B cell (primary cell): ENCODE measurements around the gene WNT3A. TPM values are rescaled to one million over a fixed set of nuclear protein-coding genes. Genes with fewer than 3 reads are reported as not detected.

Experiments
- ATAC-seq: fragments of 200-7000 bp; cut with Tn5 transposase; one replicate; pipeline ENCODE4 v1.10.0; 2021; ENCODE audit warnings: low read depth, mild to moderate bottlenecking, moderate number of reproducible peaks, moderate library complexity
- CTCF ChIA-PET: fragments of 350-600 bp; sonication (Branson Sonifier 250); formaldehyde crosslinking; loops from one replicate; lab custom pipeline; 2021; ENCODE audit warnings: antibody characterized with exemption, inconsistent platforms; lab: Charles Lee
- POLR2A ChIA-PET: fragments of 350-600 bp; sonication (Branson Sonifier 250); formaldehyde crosslinking; loops from one replicate; lab custom pipeline; 2021; ENCODE audit warnings: antibody characterized with exemption; lab: Charles Lee
- DNase-seq: peaks from one replicate; pipeline ENCODE4 v3.0.0; 2013
- H2AFZ ChIP-seq: 2 replicates; pipeline ENCODE4 v1.6.1; 2012; ENCODE audit warnings: mild to moderate bottlenecking, low read depth, low read length; ENCODE audit not compliant: insufficient read depth, poor library complexity, severe bottlenecking
- H3K27ac ChIP-seq, 2 donors: 1 replicate in 1 of 2; 2 replicates in 1 of 2; pipeline ENCODE4 v1.5.1; 2012 to 2013; ENCODE audit warnings: low read length in 2 of 2, mild to moderate bottlenecking in 2 of 2, moderate library complexity in 1 of 2
- H3K27me3 ChIP-seq, 4 experiments: fragments of 200-600 bp in 1 of 4; sonication (generic) in 1 of 4; replicated peaks in 1 of 4; 1 replicate in 2 of 4; 2 replicates in 2 of 4; pipeline versions ENCODE4 v1.6.1 to v1.7.0; 2013 to 2016; ENCODE audit warnings: low read length in 3 of 4, mild to moderate bottlenecking in 2 of 4, mixed read lengths in 1 of 4, moderate library complexity in 1 of 4; ENCODE audit not compliant: insufficient read depth in 4 of 4, control insufficient read depth in 3 of 4; ENCODE audit errors: control extremely low read depth in 1 of 4
- H3K36me3 ChIP-seq, 2 experiments: replicated peaks in 1 of 2; 1 replicate in 1 of 2; 2 replicates in 1 of 2; pipeline versions ENCODE4 v1.6.1 to v1.7.1; 2013; ENCODE audit warnings: low read length in 1 of 2; ENCODE audit not compliant: insufficient read depth in 2 of 2, control insufficient read depth in 1 of 2; ENCODE audit errors: control extremely low read depth in 1 of 2, extremely low read depth in 1 of 2
- H3K4me1 ChIP-seq, 2 donors: fragments of 200-600 bp in 1 of 2; sonication (generic) in 1 of 2; 1 replicate in 1 of 2; 2 replicates in 1 of 2; pipeline versions ENCODE4 v1.5.1 to v1.6.1; 2013 to 2017; ENCODE audit warnings: low read length in 2 of 2; ENCODE audit not compliant: control insufficient read depth in 2 of 2, insufficient read depth in 2 of 2
- H3K4me2 ChIP-seq: replicated peaks from 2 replicates; pipeline ENCODE3; 2012; ENCODE audit warnings: mild to moderate bottlenecking, low read depth, low read length; ENCODE audit not compliant: poor library complexity, severe bottlenecking
- H3K4me3 ChIP-seq, 5 experiments: fragments of 200-600 bp in 1 of 5; sonication (generic) in 1 of 5; 1 replicate in 3 of 5; 2 replicates in 2 of 5; pipeline versions ENCODE4 v1.5.1 to v1.7.0; 2011 to 2016; ENCODE audit warnings: low read length in 4 of 5, mild to moderate bottlenecking in 4 of 5, low read depth in 2 of 5, control low read depth in 1 of 5, moderate library complexity in 1 of 5; ENCODE audit not compliant: insufficient read depth in 1 of 5; ENCODE audit errors: control extremely low read depth in 1 of 5, extremely low read depth in 1 of 5
- H3K79me2 ChIP-seq: fragments of 200-600 bp; sonication (generic); one replicate; pipeline ENCODE4 v1.6.0; 2016; ENCODE audit warnings: low read length; ENCODE audit not compliant: control insufficient read depth, insufficient read depth
- H3K9ac ChIP-seq: fragments of 200-600 bp; sonication (generic); 2 replicates; pipeline ENCODE4 v1.6.1; 2017; ENCODE audit warnings: mild to moderate bottlenecking, low read length, moderate library complexity
- H3K9me3 ChIP-seq, 3 donors: one replicate each; pipeline versions ENCODE4 v1.6.1 to v1.7.1; 2013; ENCODE audit warnings: low read length in 2 of 3; ENCODE audit not compliant: control insufficient read depth in 2 of 3, insufficient read depth in 1 of 3; ENCODE audit errors: control extremely low read depth in 1 of 3
- H4K20me1 ChIP-seq: 2 replicates; pipeline ENCODE4 v1.6.0; 2012; ENCODE audit warnings: mild to moderate bottlenecking, low read length; ENCODE audit not compliant: insufficient read depth, control insufficient read depth, poor library complexity, severe bottlenecking
- H3K27ac Mint-ChIP-seq: one replicate; pipeline ENCODE4 v1.8.0; 2021; ENCODE audit warnings: mixed read lengths
- H3K27me3 Mint-ChIP-seq: one replicate; pipeline ENCODE4 v1.8.0; 2021; ENCODE audit warnings: mixed read lengths
- H3K4me1 Mint-ChIP-seq: one replicate; pipeline ENCODE4 v1.8.0; 2021; ENCODE audit warnings: mixed read lengths
- H3K4me3 Mint-ChIP-seq: one replicate; pipeline ENCODE4 v1.8.0; 2021; ENCODE audit warnings: mixed read lengths
- H3K9me3 Mint-ChIP-seq: one replicate; pipeline ENCODE4 v1.8.0; 2022; ENCODE audit warnings: mixed read lengths; ENCODE audit not compliant: insufficient read depth
- EZH2 ChIP-seq: IDR thresholded peaks from 2 replicates; pipeline ENCODE4 v1.6.1; 2012; ENCODE audit warnings: borderline replicate concordance, low read depth, mild to moderate bottlenecking, moderate library complexity, low read length; ENCODE audit not compliant: insufficient read depth, poor library complexity, severe bottlenecking
- WGBS: methylation state at CpG from one replicate; pipeline ENCODE4 v1.1.5; 2013; ENCODE audit warnings: missing lambda C conversion rate; ENCODE audit not compliant: insufficient coverage; 5-methylcytosine and 5-hydroxymethylcytosine counted together
- intact Hi-C: fragments of 100-400 bp; cut with micrococcal nuclease; formaldehyde crosslinking; loops from one replicate; pipeline ENCODE4 v1.10.0; 2022
- polyA plus RNA-seq: library from polyadenylated mRNA; depleted of rRNA; stranded (reverse); fragments of >200 nt; gene quantifications from 2 replicates; pipeline ENCODE4 v1.2.3, GENCODE V29; 2012
- total RNA-seq, 2 donors: library from RNA; stranded (reverse); fragments of 120-200 nt in 1 of 2; gene quantifications; 1 replicate in 1 of 2; 2 replicates in 1 of 2; pipeline versions ENCODE4 v1.2.3 to v1.2.4, GENCODE V29; 2013 to 2022
- TF ChIP-seq, protein P1 (sequence below): fragments of 200-600 bp; IDR thresholded peaks from one replicate; pipeline ENCODE4 v1.8.0; 2022; ENCODE audit warnings: antibody characterized with exemption, mild to moderate bottlenecking

The WNT3A gene
- total and polyA plus RNA-seq, 2 donors (not counting 1 experiment from before 2014, with no cell fraction given), result 0.03 TPM; not detected in 1

DNA sequence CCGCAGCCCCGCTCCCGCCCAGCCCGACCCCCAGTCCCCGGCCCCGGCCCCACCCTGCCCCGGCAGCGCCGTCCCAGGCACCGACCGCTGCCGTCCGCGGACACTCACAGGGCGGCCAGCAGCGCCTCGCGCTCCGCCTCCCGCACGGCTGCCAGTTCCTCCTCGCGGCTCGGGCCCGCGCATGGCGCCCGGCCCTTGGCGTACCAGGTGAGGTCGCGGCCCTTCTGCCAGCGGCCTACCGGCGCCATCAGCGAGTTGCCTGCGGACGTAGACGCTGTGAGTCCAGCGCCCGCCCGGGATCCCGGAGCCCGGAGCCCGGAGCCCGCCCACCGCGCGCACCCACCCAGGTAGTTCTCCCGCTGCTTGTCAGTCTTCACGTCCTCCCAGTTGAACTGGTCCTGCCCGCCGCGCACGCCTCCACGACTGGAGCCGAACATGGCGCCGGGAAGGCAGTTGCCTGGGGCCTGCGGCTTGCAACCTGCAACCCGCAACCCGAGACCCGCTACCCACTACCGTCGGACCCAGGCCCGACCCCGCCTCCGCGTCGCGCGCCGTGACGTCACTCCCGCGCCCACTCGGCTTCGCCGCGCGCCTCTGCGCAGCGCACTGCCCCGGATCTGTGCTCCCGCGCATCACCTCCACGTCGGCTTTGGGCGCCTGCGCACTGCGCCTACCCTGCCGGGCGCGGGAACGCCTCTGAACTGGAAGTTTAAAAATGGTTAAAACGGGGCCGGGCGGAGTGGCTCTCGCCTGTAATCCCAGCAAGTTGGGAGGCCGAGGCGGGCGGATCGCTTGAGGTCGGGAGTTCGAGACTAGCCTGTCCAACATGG is 96.2 kb downstream of the WNT3A start, which contains the start of gene C1orf35:
Gene C1orf35, minus strand, starts transcription at position 535 of the 830 bp plus-strand sequence. Its CDS starts 98 bp downstream, at position 437.
- intact Hi-C loops, result loop anchor here (1.0 to 10.0 kb wide), 5 partner anchors 21 to 1402 kb away; partner anchors contain the start of genes ARF1, GUK1, IBA57 and NUP133
- Histone ChIP-seq H3K36me3 (peaks cover 0 to 44% of the 10 kb centered on the region in 2 experiments), H3K9ac (peak within 1 kb of the TSS; percentile 96), H3K4me1 (peaks cover 18 to 28% of the 10 kb centered on the region in 2 donors), H4K20me1 (peaks cover 41% of the 10 kb centered on the region), H3K4me2 (peak within 1 kb of the TSS; percentile 91), H3K4me3 (peak within 1 kb of the TSS; percentile 48 to 98 (median 89)), H3K27me3 (no peaks in the 10 kb centered on the region), H3K79me2 (peaks cover 20% of the 10 kb centered on the region), H3K27ac (peak within 1 kb of the TSS; percentile 82), H2AFZ (peak within 1 kb of the TSS; percentile 99), H3K9me3 (no peaks in the 10 kb centered on the region)
- TF ChIP-seq EZH2, result no peak
- TF ChIP-seq, protein P1, sequence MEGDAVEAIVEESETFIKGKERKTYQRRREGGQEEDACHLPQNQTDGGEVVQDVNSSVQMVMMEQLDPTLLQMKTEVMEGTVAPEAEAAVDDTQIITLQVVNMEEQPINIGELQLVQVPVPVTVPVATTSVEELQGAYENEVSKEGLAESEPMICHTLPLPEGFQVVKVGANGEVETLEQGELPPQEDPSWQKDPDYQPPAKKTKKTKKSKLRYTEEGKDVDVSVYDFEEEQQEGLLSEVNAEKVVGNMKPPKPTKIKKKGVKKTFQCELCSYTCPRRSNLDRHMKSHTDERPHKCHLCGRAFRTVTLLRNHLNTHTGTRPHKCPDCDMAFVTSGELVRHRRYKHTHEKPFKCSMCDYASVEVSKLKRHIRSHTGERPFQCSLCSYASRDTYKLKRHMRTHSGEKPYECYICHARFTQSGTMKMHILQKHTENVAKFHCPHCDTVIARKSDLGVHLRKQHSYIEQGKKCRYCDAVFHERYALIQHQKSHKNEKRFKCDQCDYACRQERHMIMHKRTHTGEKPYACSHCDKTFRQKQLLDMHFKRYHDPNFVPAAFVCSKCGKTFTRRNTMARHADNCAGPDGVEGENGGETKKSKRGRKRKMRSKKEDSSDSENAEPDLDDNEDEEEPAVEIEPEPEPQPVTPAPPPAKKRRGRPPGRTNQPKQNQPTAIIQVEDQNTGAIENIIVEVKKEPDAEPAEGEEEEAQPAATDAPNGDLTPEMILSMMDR, result no peak
- ATAC-seq, result peak; percentile 83
- peak; percentile 94 for DNase-seq
- Mint-ChIP-seq H3K9me3 (no peaks in the 10 kb centered on the region), H3K27ac (peak within 1 kb of the TSS; percentile 98), H3K4me3 (peak within 1 kb of the TSS; percentile 99), H3K27me3 (no peaks in the 10 kb centered on the region), H3K4me1 (peaks cover 29% of the 10 kb centered on the region)
- under 1% methylated on average over 102 of the region's 104 CpGs for WGBS
- ChIA-PET CTCF (no interaction called here), POLR2A (no interaction called here)
